G401.6 (cell line): Measurements from ENCODE around the gene MAPK4.
"Not testable (repeated sequence)": the region's sequence is repeated elsewhere in the genome, so short reads cannot be mapped to it uniquely, and the experiment has no call there.

Experiments
- FAIRE-seq: peaks from 2 replicates; lab custom pipeline; 2012; peaks lifted over from hg19 to GRCh38; lab: Jason Lieb, UNC

MAPK4 gene

GRCh38 chr18:50578030-50578429 lies 18.1 kb downstream of the MAPK4 start:
- no peak for FAIRE-seq

GRCh38 chr18:50578651-50579050 lies 18.8 kb downstream of the MAPK4 start:
- no peak for FAIRE-seq

- no peak for FAIRE-seq
Measured at GRCh38 chr18:50579061-50579774, 19.3 kb downstream of the MAPK4 start.

- FAIRE-seq = no peak
Measured at GRCh38 chr18:50581517-50581916, 21.6 kb downstream of the MAPK4 start.

GRCh38 chr18:50582500-50582899 lies 22.6 kb downstream of the MAPK4 start:
- FAIRE-seq = no peak

- FAIRE-seq = peak; percentile 59
Measured at GRCh38 chr18:50586710-50587109, 26.8 kb downstream of the MAPK4 start.

GRCh38 chr18:50590593-50590992 lies 30.7 kb downstream of the MAPK4 start:
- FAIRE-seq = no peak

- no peak for FAIRE-seq
Measured at GRCh38 chr18:50594012-50594411, 34.1 kb downstream of the MAPK4 start.

- FAIRE-seq = no peak
Measured at GRCh38 chr18:50594942-50595341, 35.1 kb downstream of the MAPK4 start.

- no peak for FAIRE-seq
Measured at GRCh38 chr18:50602466-50602865, 42.6 kb downstream of the MAPK4 start.

- FAIRE-seq = no peak
Measured at GRCh38 chr18:50606609-50607008, 46.7 kb downstream of the MAPK4 start.

GRCh38 chr18:50607378-50607926 lies 47.6 kb downstream of the MAPK4 start:
- no peak for FAIRE-seq

- FAIRE-seq = not testable (repeated sequence)
Measured at GRCh38 chr18:50609171-50609570, 49.3 kb downstream of the MAPK4 start.

- FAIRE-seq = no peak
Measured at GRCh38 chr18:50610349-50610748, 50.5 kb downstream of the MAPK4 start.

- no peak for FAIRE-seq
Measured at GRCh38 chr18:50611529-50611941, 51.6 kb downstream of the MAPK4 start.

- no peak for FAIRE-seq
Measured at GRCh38 chr18:50614838-50615237, 55.0 kb downstream of the MAPK4 start.

- FAIRE-seq = no peak
Measured at GRCh38 chr18:50616484-50617048, 56.7 kb downstream of the MAPK4 start.

- FAIRE-seq = no peak
Measured at GRCh38 chr18:50619861-50620275, 60.0 kb downstream of the MAPK4 start.

GRCh38 chr18:50620319-50620718 lies 60.4 kb downstream of the MAPK4 start:
- FAIRE-seq = no peak

- no peak for FAIRE-seq
Measured at GRCh38 chr18:50621366-50621765, 61.5 kb downstream of the MAPK4 start.

- no peak for FAIRE-seq
Measured at GRCh38 chr18:50622320-50622719, 62.4 kb downstream of the MAPK4 start.

- FAIRE-seq = no peak
Measured at GRCh38 chr18:50622865-50623393, 63.0 kb downstream of the MAPK4 start.

- FAIRE-seq = no peak
Measured at GRCh38 chr18:50623694-50624352, 63.9 kb downstream of the MAPK4 start.
